ENCODE measurements around the gene KRT32. TPM values are rescaled to one million over a fixed set of nuclear protein-coding genes. Genes with fewer than 3 reads are reported as not detected.

The KRT32 gene
- total and polyA plus RNA-seq, 7 donors = not detected

GRCh38 chr17:41500131-41500911, 33.1 kb upstream of the KRT32 start:
- intact Hi-C loops (cut with DNase I) = no loop called here
- WGBS, 2 donors = 75 to 78% methylated on average over 15 of the region's 15 CpGs

GRCh38 chr17:41499714-41500113, 32.5 kb upstream of the KRT32 start:
- no peaks in the 10 kb centered on the region for H3K36me3 ChIP-seq
- intact Hi-C loops (cut with DNase I) = no loop called here
- 81 to 86% methylated on average over 5 of the region's 5 CpGs for WGBS, 2 donors
- DNase-seq = no peak
- H3K4me3 ChIP-seq = no peak overlapping the region
- H3K27ac ChIP-seq = no peak overlapping the region
- no peaks in the 10 kb centered on the region for H3K27me3 ChIP-seq
- H3K4me1 ChIP-seq = peaks cover 0 to 12% (median 6%) of the 10 kb centered on the region in 4 donors
- TF ChIP-seq POLR2AphosphoS5 (IDR thresholded peaks at IDR 0.05) (no peak), EP300 (IDR thresholded peaks at IDR 0.05) (no peak), CTCF (IDR thresholded peaks at IDR 0.05) (no peak), POLR2A (IDR thresholded peaks at IDR 0.05) (no peak)
- H3K9me3 ChIP-seq = no peaks in the 10 kb centered on the region

More at GRCh38 chr17:41500131-41500911, 33.1 kb upstream of the KRT32 start:
- DNase-seq = no peak
- Histone ChIP-seq H3K4me1 (peaks cover 0 to 16% (median 6%) of the 10 kb centered on the region in 4 donors), H3K27ac (no peak overlapping the region), H3K27me3 (no peaks in the 10 kb centered on the region), H3K4me3 (no peak overlapping the region), H3K36me3 (no peaks in the 10 kb centered on the region), H3K9me3 (no peaks in the 10 kb centered on the region)
- TF ChIP-seq POLR2A (IDR thresholded peaks at IDR 0.05) (no peak), CTCF (IDR thresholded peaks at IDR 0.05) (no peak), POLR2AphosphoS5 (IDR thresholded peaks at IDR 0.05) (no peak)

- WGBS, 2 donors = 68% methylated on average over 6 of the region's 6 CpGs
- H3K4me3 ChIP-seq = no peak overlapping the region
Measured at GRCh38 chr17:41498276-41498675, 31.1 kb upstream of the KRT32 start.

GRCh38 chr17:41496803-41497484, 29.8 kb upstream of the KRT32 start:
- no peaks in the 10 kb centered on the region for H3K27me3 ChIP-seq
- no peak for DNase-seq
- H3K9me3 ChIP-seq = no peaks in the 10 kb centered on the region
- H3K36me3 ChIP-seq = no peaks in the 10 kb centered on the region
- 29 to 52% methylated on average over 12 of the region's 12 CpGs for WGBS, 2 donors
- no peak overlapping the region for H3K27ac ChIP-seq
- no peaks in the 10 kb centered on the region for H3K4me1 ChIP-seq
- TF ChIP-seq CTCF (IDR thresholded peaks at IDR 0.05) (peak in 1 of 4 experiments; percentile 59), POLR2AphosphoS5 (IDR thresholded peaks at IDR 0.05) (no peak)
- intact Hi-C loops (cut with DNase I) = no loop called here
- no peak overlapping the region for H3K4me3 ChIP-seq

More at GRCh38 chr17:41498276-41498675, 31.1 kb upstream of the KRT32 start:
- TF ChIP-seq POLR2AphosphoS5 (IDR thresholded peaks at IDR 0.05) = no peak
- no peak for TF ChIP-seq EP300 (IDR thresholded peaks at IDR 0.05)
- TF ChIP-seq POLR2A (IDR thresholded peaks at IDR 0.05) = no peak
- no peak for TF ChIP-seq CTCF (IDR thresholded peaks at IDR 0.05)
- Histone ChIP-seq H3K27me3 (no peaks in the 10 kb centered on the region), H3K27ac (no peak overlapping the region), H3K36me3 (no peaks in the 10 kb centered on the region), H3K9me3 (no peaks in the 10 kb centered on the region), H3K4me1 (no peaks in the 10 kb centered on the region)
- intact Hi-C loops (cut with DNase I) = no loop called here
- DNase-seq = no peak

Measured in sigmoid colon (tissue), 7 donors.